Naive thymus-derived CD8-positive, alpha-beta T cell (primary cell): Measurements from ENCODE around the gene UGT1A5. TPM values are rescaled to one million over a fixed set of nuclear protein-coding genes. Genes with fewer than 3 reads are reported as not detected.

ENCODE experiments used
- ATAC-seq, 2 donors: fragments of 150-1000 bp; cut with Tn5 transposase in 1 of 2; sonication (Bioruptor Pico), chemical (Tn5 transposase) in 1 of 2; 1 replicate in 1 of 2; 2 replicates in 1 of 2; pipeline ENCODE4 v1.10.0; 2021; ENCODE audit warnings: mild to moderate bottlenecking in 2 of 2, moderate library complexity in 2 of 2
- POLR2A ChIA-PET: fragments of 350-600 bp; sonication (Branson Sonifier 250); formaldehyde crosslinking; loops from one replicate; lab custom pipeline; 2021; ENCODE audit warnings: antibody characterized with exemption; lab: Charles Lee
- DNase-seq, 10 donors: peaks; one replicate each; pipeline versions ENCODE4 v3.0.0 to v3.0.0-alpha.2; 2020 to 2022
- H3K27ac Mint-ChIP-seq, 10 donors: one replicate each; pipeline ENCODE4 v1.8.0; 2020 to 2022; ENCODE audit warnings: mild to moderate bottlenecking in 10 of 10, mixed read lengths in 10 of 10, moderate library complexity in 4 of 10, inconsistent platforms in 1 of 10
- H3K27me3 Mint-ChIP-seq, 5 donors: one replicate each; pipeline ENCODE4 v1.8.0; 2021 to 2022; ENCODE audit warnings: mixed read lengths in 5 of 5
- H3K36me3 Mint-ChIP-seq, 3 donors: one replicate each; pipeline ENCODE4 v1.8.0; 2020 to 2022; ENCODE audit warnings: mixed read lengths in 3 of 3, mild to moderate bottlenecking in 2 of 3, inconsistent platforms in 1 of 3
- H3K4me1 Mint-ChIP-seq, 4 donors: one replicate each; pipeline ENCODE4 v1.8.0; 2021 to 2022; ENCODE audit warnings: mixed read lengths in 4 of 4
- H3K4me3 Mint-ChIP-seq, 10 donors: one replicate each; pipeline ENCODE4 v1.8.0; 2020 to 2022; ENCODE audit warnings: mild to moderate bottlenecking in 10 of 10, mixed read lengths in 10 of 10, moderate library complexity in 6 of 10, inconsistent platforms in 1 of 10
- H3K9me3 Mint-ChIP-seq, 9 donors: one replicate each; pipeline ENCODE4 v1.8.0; 2020 to 2022; ENCODE audit warnings: mixed read lengths in 9 of 9, mild to moderate bottlenecking in 3 of 9, inconsistent platforms in 1 of 9, moderate library complexity in 1 of 9
- polyA plus RNA-seq, 3 donors: library from polyadenylated mRNA; unstranded; fragments of 300-500 nt; fragmentation: Illumina TruSeq; gene quantifications; one replicate each; pipeline ENCODE4 v1.2.3, GENCODE V29; 2021
- total RNA-seq, 8 experiments: library from RNA in 2 of 8; stranded (reverse) in 2 of 8; gene quantifications; one replicate each; pipeline ENCODE4 v1.2.3 and lab custom pipeline; 2021 to 2026

Gene UGT1A5
- total and polyA plus RNA-seq, 5 experiments from 2014 or later = not detected

- POLR2A ChIA-PET = no interaction called here
- H3K27ac Mint-ChIP-seq = no peak overlapping the region
Observed at GRCh38 chr2:233756429-233757081, 43.8 kb downstream of the UGT1A5 start.

GRCh38 chr2:233758141-233758540 lies 45.4 kb downstream of the UGT1A5 start:
- POLR2A ChIA-PET = no interaction called here
- Mint-ChIP-seq H3K9me3 (no peaks in the 10 kb centered on the region), H3K27ac (no peak overlapping the region), H3K4me3 (no peak overlapping the region), H3K36me3 (no peaks in the 10 kb centered on the region), H3K4me1 (peaks cover 0 to 2% (median 0%) of the 10 kb centered on the region in 4 donors), H3K27me3 (peaks cover 0 to 9% (median 2%) of the 10 kb centered on the region in 5 donors)
- DNase-seq = no peak
- no peak for ATAC-seq

More at GRCh38 chr2:233756429-233757081, 43.8 kb downstream of the UGT1A5 start:
- ATAC-seq (no peak), DNase-seq (no peak)
- Mint-ChIP-seq H3K4me3 (no peak overlapping the region), H3K36me3 (peaks cover 0 to 2% (median 0%) of the 10 kb centered on the region in 3 donors), H3K9me3 (peaks cover 0 to 9% (median 2%) of the 10 kb centered on the region in 9 donors), H3K4me1 (peaks cover 0 to 2% (median 0%) of the 10 kb centered on the region in 4 donors), H3K27me3 (peaks cover 0 to 12% (median 8%) of the 10 kb centered on the region in 5 donors)

- H3K4me1 Mint-ChIP-seq = peaks cover 0 to 2% (median 0%) of the 10 kb centered on the region in 4 donors
- ATAC-seq (no peak), DNase-seq (no peak)
- H3K9me3 Mint-ChIP-seq = no peaks in the 10 kb centered on the region
- H3K27me3 Mint-ChIP-seq = peaks cover 2 to 16% (median 9%) of the 10 kb centered on the region in 5 donors
- no peaks in the 10 kb centered on the region for H3K36me3 Mint-ChIP-seq
- POLR2A ChIA-PET = no interaction called here
- no peak overlapping the region for H3K27ac Mint-ChIP-seq
- no peak overlapping the region for H3K4me3 Mint-ChIP-seq
Observed at GRCh38 chr2:233758849-233759248, 46.1 kb downstream of the UGT1A5 start.

GRCh38 chr2:233760043-233760442 lies 47.3 kb downstream of the UGT1A5 start, which contains the start of gene UGT1A1:
UGT1A1 (plus strand) TSS chr2:233760270; CDS start chr2:233760288, 18 bp downstream.
- Mint-ChIP-seq H3K4me3 (no peak within 1 kb of the TSS), H3K36me3 (no peaks in the 10 kb centered on the region), H3K9me3 (no peaks in the 10 kb centered on the region), H3K27me3 (peaks cover 4 to 24% (median 16%) of the 10 kb centered on the region in 5 donors), H3K4me1 (peaks cover 0 to 2% (median 0%) of the 10 kb centered on the region in 4 donors), H3K27ac (no peak within 1 kb of the TSS)
- DNase-seq (no peak), ATAC-seq (no peak)
- POLR2A ChIA-PET = no interaction called here

GRCh38 chr2:233761040-233761769 lies 48.5 kb downstream of the UGT1A5 start:
- DNase-seq = no peak
- Mint-ChIP-seq H3K27me3 (peaks cover 8 to 31% (median 19%) of the 10 kb centered on the region in 5 donors), H3K4me1 (peaks cover 0 to 2% (median 0%) of the 10 kb centered on the region in 4 donors), H3K9me3 (no peaks in the 10 kb centered on the region), H3K27ac (no peak overlapping the region), H3K36me3 (no peaks in the 10 kb centered on the region), H3K4me3 (no peak overlapping the region)
- no peak for ATAC-seq
- POLR2A ChIA-PET = no interaction called here

- no peak for ATAC-seq
- DNase-seq = no peak
- POLR2A ChIA-PET = no interaction called here
- Mint-ChIP-seq H3K27me3 (peaks cover 11 to 43% (median 25%) of the 10 kb centered on the region in 5 donors), H3K4me3 (no peak overlapping the region), H3K4me1 (no peaks in the 10 kb centered on the region), H3K9me3 (no peaks in the 10 kb centered on the region), H3K27ac (no peak overlapping the region), H3K36me3 (no peaks in the 10 kb centered on the region)
Observed at GRCh38 chr2:233764264-233764663, 51.6 kb downstream of the UGT1A5 start.

GRCh38 chr2:233764761-233765160 lies 52.1 kb downstream of the UGT1A5 start:
- Mint-ChIP-seq H3K9me3 (no peaks in the 10 kb centered on the region), H3K27me3 (peaks cover 12 to 48% (median 27%) of the 10 kb centered on the region in 5 donors), H3K4me1 (no peaks in the 10 kb centered on the region), H3K36me3 (no peaks in the 10 kb centered on the region), H3K27ac (no peak overlapping the region), H3K4me3 (no peak overlapping the region)
- no peak for ATAC-seq
- POLR2A ChIA-PET = no interaction called here
- no peak for DNase-seq

- no peak for ATAC-seq
- peaks cover 12 to 48% (median 27%) of the 10 kb centered on the region in 5 donors for H3K27me3 Mint-ChIP-seq
Observed at GRCh38 chr2:233766416-233766815, 53.7 kb downstream of the UGT1A5 start.

GRCh38 chr2:233768076-233768475 lies 55.4 kb downstream of the UGT1A5 start:
- Mint-ChIP-seq H3K9me3 (no peaks in the 10 kb centered on the region), H3K4me3 (no peak overlapping the region), H3K27ac (no peak overlapping the region), H3K36me3 (no peaks in the 10 kb centered on the region), H3K27me3 (peaks cover 12 to 46% (median 27%) of the 10 kb centered on the region in 5 donors), H3K4me1 (no peaks in the 10 kb centered on the region)
- ATAC-seq = no peak
- DNase-seq = no peak
- POLR2A ChIA-PET = no interaction called here

More at GRCh38 chr2:233766416-233766815, 53.7 kb downstream of the UGT1A5 start:
- Mint-ChIP-seq H3K27ac (no peak overlapping the region), H3K9me3 (no peaks in the 10 kb centered on the region), H3K4me3 (no peak overlapping the region), H3K4me1 (no peaks in the 10 kb centered on the region), H3K36me3 (no peaks in the 10 kb centered on the region)
- POLR2A ChIA-PET = no interaction called here
- no peak for DNase-seq

- H3K4me1 Mint-ChIP-seq = no peaks in the 10 kb centered on the region
Observed at GRCh38 chr2:233769260-233769659, 56.6 kb downstream of the UGT1A5 start.

GRCh38 chr2:233772153-233772552 lies 59.4 kb downstream of the UGT1A5 start:
- Mint-ChIP-seq H3K4me3 (no peak overlapping the region), H3K4me1 (peaks cover 0 to 2% (median 0%) of the 10 kb centered on the region in 4 donors), H3K27me3 (peaks cover 7 to 28% (median 12%) of the 10 kb centered on the region in 5 donors), H3K27ac (no peak overlapping the region), H3K9me3 (peaks cover 0 to 22% (median 10%) of the 10 kb centered on the region in 9 donors), H3K36me3 (peaks cover 0 to 16% (median 3%) of the 10 kb centered on the region in 3 donors)
- POLR2A ChIA-PET = no interaction called here
- DNase-seq (no peak), ATAC-seq (no peak)

More at GRCh38 chr2:233769260-233769659, 56.6 kb downstream of the UGT1A5 start:
- no peak for ATAC-seq
- POLR2A ChIA-PET = no interaction called here
- no peak for DNase-seq
- no peaks in the 10 kb centered on the region for H3K36me3 Mint-ChIP-seq
- H3K9me3 Mint-ChIP-seq = peaks cover 0 to 2% (median 0%) of the 10 kb centered on the region in 9 donors
- H3K4me3 Mint-ChIP-seq = no peak overlapping the region
- peaks cover 10 to 34% (median 22%) of the 10 kb centered on the region in 5 donors for H3K27me3 Mint-ChIP-seq
- H3K27ac Mint-ChIP-seq = no peak overlapping the region

- no peak overlapping the region for H3K4me3 Mint-ChIP-seq
- H3K4me1 Mint-ChIP-seq = peaks cover 0 to 2% (median 0%) of the 10 kb centered on the region in 4 donors
- peaks cover 0 to 22% (median 10%) of the 10 kb centered on the region in 9 donors for H3K9me3 Mint-ChIP-seq
- POLR2A ChIA-PET = no interaction called here
- ATAC-seq (no peak), DNase-seq (no peak)
- H3K27ac Mint-ChIP-seq = no peak overlapping the region
- peaks cover 0 to 17% (median 3%) of the 10 kb centered on the region in 3 donors for H3K36me3 Mint-ChIP-seq
- peaks cover 10 to 29% (median 12%) of the 10 kb centered on the region in 5 donors for H3K27me3 Mint-ChIP-seq
Observed at GRCh38 chr2:233772583-233772982, 59.9 kb downstream of the UGT1A5 start.

GRCh38 chr2:233773854-233774253 lies 61.1 kb downstream of the UGT1A5 start:
- DNase-seq = no peak
- H3K4me3 Mint-ChIP-seq = no peak overlapping the region
- ATAC-seq = no peak
- H3K9me3 Mint-ChIP-seq = peaks cover 0 to 27% (median 10%) of the 10 kb centered on the region in 9 donors
- POLR2A ChIA-PET = no interaction called here
- H3K4me1 Mint-ChIP-seq = peaks cover 0 to 2% (median 0%) of the 10 kb centered on the region in 4 donors
- H3K27ac Mint-ChIP-seq = no peak overlapping the region
- H3K36me3 Mint-ChIP-seq = peaks cover 0 to 17% (median 3%) of the 10 kb centered on the region in 3 donors
- H3K27me3 Mint-ChIP-seq = peaks cover 12 to 37% (median 14%) of the 10 kb centered on the region in 5 donors
